NB4 (cell line): ENCODE results near the gene MRTFA.

ENCODE experiments used
- CTCF ChIP-seq: IDR thresholded peaks from one replicate; pipeline ENCODE4 v1.5.1; 2012; ENCODE audit warnings: low read depth, low read length
- MAX ChIP-seq: IDR thresholded peaks from 2 replicates; pipeline ENCODE4 v1.6.1; 2011; ENCODE audit warnings: low read depth, low read length
- POLR2A ChIP-seq: IDR thresholded peaks from 2 replicates; pipeline ENCODE4 v1.6.1; 2011; ENCODE audit warnings: mild to moderate bottlenecking; ENCODE audit not compliant: insufficient read length; ENCODE audit errors: extremely low read depth

- TF ChIP-seq CTCF: no peak
- no peak for TF ChIP-seq POLR2A
- TF ChIP-seq MAX: no peak
Observed at GRCh38 chr22:40479126-40479800, 157.3 kb downstream of the MRTFA start.
